GM19035 (cell line): ENCODE measurements around the gene UBASH3B.

Source experiments
- ATAC-seq: cut with Tn5 transposase; IDR thresholded peaks from one replicate; pipeline ENCODE4 v1.9.1; 2021; ENCODE audit not compliant: unreplicated experiment

UBASH3B gene

GRCh38 chr11:122707111-122707510 lies 51.6 kb downstream of the UBASH3B start:
- ATAC-seq: no peak

DNA sequence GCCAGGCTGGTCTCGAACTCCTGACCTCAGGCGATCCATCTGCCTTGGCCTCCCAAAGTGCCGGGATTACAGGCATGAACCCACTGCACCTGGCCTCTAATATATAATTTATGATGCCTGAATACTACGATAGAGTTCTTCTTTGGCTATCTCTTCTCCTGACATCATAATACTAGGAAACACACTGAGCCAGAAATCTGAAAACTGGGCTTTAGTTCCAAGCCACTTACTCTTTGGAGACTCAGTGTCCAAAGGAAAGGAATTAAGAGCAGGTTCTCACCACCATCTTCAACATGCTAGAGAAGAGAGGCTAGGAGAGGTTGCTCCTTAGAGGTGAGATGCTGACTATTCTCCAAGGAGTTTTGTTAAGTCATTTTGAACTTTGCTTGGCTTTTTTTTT lies 52.4 kb downstream of the UBASH3B start:
- no peak for ATAC-seq

DNA sequence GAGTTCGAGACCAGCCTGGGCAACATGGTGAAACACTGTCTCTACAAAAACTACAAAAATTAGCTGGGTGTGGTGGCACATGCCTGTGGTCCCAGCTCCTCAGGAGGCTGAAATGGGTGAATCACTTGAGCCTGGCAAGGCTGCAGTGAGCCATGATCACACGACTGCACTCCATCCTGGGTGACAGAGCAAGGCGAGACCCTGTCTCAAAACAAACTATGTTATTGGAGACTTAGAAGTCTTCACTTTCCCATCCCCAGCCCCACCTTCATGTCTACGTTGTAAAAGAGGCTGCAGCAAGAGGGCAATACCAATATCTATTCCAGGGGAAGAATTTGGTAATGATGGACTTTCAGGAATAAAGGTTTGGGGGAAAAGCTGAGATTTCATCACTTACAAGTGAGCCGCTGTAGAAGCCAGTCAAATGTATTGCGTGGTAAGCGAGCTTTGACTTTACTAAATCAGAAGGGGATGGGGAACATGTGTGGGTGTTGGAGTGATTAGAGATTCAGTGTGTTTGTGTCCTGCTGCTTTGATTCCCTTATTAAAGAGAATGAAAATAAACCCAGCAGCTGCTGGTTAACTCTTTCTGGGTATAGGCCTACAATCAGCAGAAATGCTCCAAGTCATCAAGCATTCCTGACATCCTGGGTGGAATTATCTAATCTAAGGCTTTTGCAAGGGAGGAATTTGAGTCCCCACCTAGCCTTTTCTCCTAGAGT lies 53.7 kb downstream of the UBASH3B start:
- no peak for ATAC-seq

- ATAC-seq: no peak
These were observed 55.8 kb downstream of the UBASH3B start for GRCh38 chr11:122711362-122711761.

GRCh38 chr11:122711831-122712381 lies 56.4 kb downstream of the UBASH3B start:
- ATAC-seq: no peak

DNA sequence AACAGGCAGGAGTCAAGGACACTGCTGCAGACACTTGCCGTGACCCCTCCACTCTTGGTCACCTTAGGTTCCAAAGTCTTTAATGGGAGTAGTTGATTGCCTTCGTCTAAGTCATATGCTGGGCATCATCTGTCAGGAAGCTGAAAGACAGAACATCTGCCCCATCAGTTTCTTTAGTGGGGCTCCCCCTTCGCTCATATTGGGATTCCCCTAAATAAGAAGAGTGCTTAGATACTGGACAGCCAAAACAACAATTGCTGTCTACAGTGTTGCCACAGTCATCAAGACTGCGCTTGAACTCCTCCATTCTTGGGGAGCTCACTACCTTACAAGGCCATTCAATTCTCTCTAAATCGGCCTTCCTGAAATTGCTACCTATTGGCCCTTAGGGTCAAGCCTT lies 58.5 kb downstream of the UBASH3B start:
- no peak for ATAC-seq

DNA sequence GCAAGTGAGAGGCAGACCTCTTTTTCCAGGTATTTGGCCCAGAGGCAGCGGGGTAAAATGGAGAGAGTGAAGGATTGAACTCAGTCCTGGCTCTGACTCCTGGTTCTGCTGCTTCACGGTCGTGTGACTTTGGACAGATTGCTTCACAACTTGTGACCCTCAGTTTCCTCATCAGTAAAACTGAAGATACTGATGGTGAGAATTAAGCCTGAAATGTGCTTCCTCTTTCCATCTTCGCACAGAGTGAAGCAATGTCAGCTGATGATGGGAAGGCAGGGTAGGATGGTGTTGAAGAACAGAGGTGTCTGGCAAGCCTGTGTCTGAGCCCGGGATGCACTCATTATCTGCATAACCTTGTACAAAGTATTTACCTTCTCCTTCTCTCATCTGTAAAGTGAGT lies 59.0 kb downstream of the UBASH3B start:
- no peak for ATAC-seq

GRCh38 chr11:122715548-122716440 lies 60.3 kb downstream of the UBASH3B start:
- no peak for ATAC-seq

- ATAC-seq: peak; percentile 78
These were observed 61.8 kb downstream of the UBASH3B start for GRCh38 chr11:122717264-122717867.

GRCh38 chr11:122720107-122720881 lies 64.8 kb downstream of the UBASH3B start:
- ATAC-seq: no peak

- no peak for ATAC-seq
These were observed 65.9 kb downstream of the UBASH3B start for GRCh38 chr11:122721201-122721963.

- no peak for ATAC-seq
These were observed 66.4 kb downstream of the UBASH3B start for GRCh38 chr11:122721964-122722266.

DNA sequence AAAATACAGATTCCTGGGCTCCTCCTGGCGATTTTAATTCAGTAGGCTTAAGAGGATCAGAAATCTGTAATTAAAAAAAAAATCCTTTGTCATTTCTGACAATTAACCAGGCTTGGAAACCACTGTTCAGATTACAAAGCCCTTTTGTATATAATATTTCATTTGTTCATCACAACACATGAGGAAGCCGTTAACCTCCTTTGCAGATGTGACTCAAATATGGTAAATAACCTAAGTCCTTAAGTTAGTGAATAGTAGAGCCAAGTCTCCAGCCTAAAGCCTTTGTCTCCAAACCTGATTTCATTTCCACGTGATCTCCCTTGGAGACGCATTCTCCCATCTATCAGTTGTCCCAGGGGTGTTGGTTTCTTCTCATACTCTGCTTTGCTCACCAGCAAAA lies 67.6 kb downstream of the UBASH3B start:
- ATAC-seq: no peak

DNA sequence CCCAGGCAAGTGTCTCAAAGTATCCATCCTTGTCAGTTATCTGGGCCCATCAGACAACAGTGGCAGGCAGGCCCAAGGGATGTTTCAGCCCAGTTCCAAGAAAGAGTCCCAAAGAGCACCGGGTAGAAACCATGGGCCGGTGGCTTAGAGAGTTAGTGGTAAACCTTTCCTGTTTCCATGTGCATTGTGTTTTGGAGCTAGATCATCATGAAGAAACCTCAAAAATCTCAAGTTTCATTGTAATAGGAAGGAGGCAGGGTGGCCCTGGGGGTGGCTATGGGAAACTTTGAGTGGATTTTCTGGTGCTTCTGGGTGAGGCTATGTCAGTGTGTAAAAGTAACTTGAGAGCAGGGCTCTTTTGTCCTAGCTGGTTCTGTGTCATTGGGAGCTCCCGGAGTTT lies 68.1 kb downstream of the UBASH3B start:
- ATAC-seq: no peak

- ATAC-seq: no peak
These were observed 69.0 kb downstream of the UBASH3B start for GRCh38 chr11:122724520-122724919.

GRCh38 chr11:122726028-122726427 lies 70.5 kb downstream of the UBASH3B start:
- ATAC-seq: no peak

DNA sequence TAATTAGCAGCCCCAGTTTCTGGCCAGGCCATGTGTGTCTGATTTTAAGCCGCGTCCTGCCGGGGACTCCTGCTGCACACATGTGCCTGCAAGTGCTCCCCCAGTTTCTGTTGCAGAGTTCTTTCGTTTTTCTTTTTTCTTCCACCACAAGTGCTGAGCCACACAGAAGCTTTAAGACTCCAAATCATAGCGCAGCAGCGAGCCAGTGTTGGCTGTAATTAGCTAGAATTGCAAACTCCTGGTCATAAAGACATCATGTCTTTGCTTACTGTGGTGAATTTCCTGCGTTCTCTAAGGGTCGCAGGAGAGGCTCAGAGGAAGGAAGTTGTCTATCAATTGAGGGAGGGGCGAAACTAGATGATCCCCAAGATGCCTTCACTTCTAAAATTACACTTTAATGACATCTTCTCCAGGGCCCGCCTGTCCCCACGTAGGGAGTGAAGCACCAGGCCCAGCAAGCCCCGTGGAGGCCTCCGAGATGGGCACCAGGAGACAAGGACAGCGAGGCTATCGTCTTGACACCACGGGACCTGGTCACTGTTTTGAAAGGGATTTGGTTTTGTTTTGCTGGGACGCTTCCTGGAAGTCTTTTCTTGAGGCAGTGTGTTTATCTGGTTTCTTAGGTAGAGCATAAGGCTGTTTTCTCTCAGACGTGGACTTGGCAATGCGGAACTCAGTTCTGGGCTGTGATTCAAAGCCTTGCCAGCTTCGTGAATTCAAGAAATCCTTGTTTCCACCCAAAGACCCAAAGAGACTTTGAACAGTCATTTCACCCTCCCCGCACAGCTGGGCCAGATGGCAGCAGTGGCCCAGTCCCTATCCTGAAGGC lies 71.8 kb downstream of the UBASH3B start:
- peak; percentile 84 for ATAC-seq

- ATAC-seq: no peak
These were observed 73.0 kb downstream of the UBASH3B start for GRCh38 chr11:122728561-122728960.

DNA sequence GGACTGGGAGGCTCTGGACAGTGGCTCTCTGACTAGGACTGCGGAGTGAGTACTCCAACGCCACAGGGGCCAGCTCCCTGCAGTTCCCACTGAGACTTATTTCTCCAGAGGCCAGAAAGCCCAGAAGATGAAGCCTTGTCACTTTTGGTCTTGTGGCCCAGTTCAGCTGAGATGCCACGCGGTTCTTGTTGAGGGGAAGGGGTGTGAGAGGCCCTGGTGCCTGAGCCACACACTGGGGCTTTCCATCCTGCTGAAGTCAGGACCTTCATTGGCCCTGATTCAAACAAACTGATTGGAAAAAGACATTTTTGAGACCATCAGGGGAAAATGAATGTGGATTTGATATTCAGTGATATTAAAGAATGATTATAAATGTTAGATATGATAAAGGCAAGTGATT lies 73.6 kb downstream of the UBASH3B start:
- ATAC-seq: no peak
